ENCODE results near the gene UBTF.

UBTF gene

DNA sequence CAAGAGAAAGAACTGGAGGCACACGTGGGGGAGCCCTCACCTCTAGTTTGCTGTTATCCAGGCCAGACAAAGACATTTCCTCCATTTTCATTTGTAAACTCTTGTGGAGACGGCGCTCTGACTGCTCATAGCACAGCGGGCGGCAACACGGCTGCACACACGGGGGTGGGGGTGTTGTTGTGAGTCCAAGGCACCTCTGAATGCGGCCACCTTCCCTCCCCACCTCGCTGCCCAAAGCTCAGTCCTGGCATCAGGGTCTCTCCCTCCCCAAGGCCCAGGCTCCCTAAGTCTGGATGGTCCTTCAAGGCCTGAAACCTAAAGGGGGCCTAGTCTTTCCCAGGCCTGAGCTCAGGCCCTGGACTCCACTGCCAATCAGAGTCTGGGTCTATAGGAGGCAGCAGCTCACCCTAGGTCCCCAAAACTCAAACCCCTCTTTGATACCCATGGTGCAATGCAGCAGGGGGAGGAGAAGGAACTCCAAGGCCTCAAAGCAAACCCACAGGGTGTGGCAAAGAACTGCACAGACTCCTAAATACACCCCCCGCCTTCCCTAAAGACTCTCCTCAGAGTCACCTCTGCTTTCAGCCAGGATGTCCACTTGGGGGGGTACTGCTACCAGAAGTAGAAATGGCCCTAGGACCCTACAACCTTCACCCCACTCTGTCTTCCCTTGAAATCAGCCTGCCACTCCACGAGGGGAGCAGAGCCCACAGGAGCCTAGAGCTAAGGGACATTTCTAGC, 21.3 kb downstream of the UBTF start:
- Histone ChIP-seq H3K27me3 (ENCODE audit: control insufficient read depth in 2 of 2, insufficient read depth in 2 of 2, low read length in 2 of 2) (no peaks in the 10 kb centered on the region), H3K9me3 (ENCODE audit: control insufficient read depth in 2 of 2, low read length in 2 of 2) (no peaks in the 10 kb centered on the region)

GRCh38 chr17:44197107-44197506, 22.4 kb downstream of the UBTF start:
- Histone ChIP-seq H3K36me3 (ENCODE audit: control insufficient read depth in 2 of 2, insufficient read depth in 2 of 2, low read length in 2 of 2) (peaks cover 31 to 40% of the 10 kb centered on the region in 2 donors), H3K27ac (ENCODE audit: low read depth in 2 of 2, low read length in 2 of 2) (no peak overlapping the region), H3K9ac (ENCODE audit: low read depth in 1 of 2, low read length in 2 of 2) (no peak overlapping the region), H3K4me1 (ENCODE audit: control insufficient read depth in 2 of 2, insufficient read depth in 2 of 2, low read length in 2 of 2) (peaks cover 24 to 26% of the 10 kb centered on the region in 2 donors), H3K9me3 (ENCODE audit: control insufficient read depth in 2 of 2, low read length in 2 of 2) (no peaks in the 10 kb centered on the region), H3K27me3 (ENCODE audit: control insufficient read depth in 2 of 2, insufficient read depth in 2 of 2, low read length in 2 of 2) (no peaks in the 10 kb centered on the region), H3K4me3 (ENCODE audit: low read length in 2 of 2) (no peak overlapping the region)

More for the DNA sequence above, 21.3 kb downstream of the UBTF start:
- Histone ChIP-seq H3K36me3 (ENCODE audit: control insufficient read depth in 2 of 2, insufficient read depth in 2 of 2, low read length in 2 of 2) (peaks cover 31 to 38% of the 10 kb centered on the region in 2 donors), H3K9ac (ENCODE audit: low read depth in 1 of 2, low read length in 2 of 2) (peak overlapping the region; percentile 89), H3K4me1 (ENCODE audit: control insufficient read depth in 2 of 2, insufficient read depth in 2 of 2, low read length in 2 of 2) (peaks cover 14 to 18% of the 10 kb centered on the region in 2 donors), H3K27ac (ENCODE audit: low read depth in 2 of 2, low read length in 2 of 2) (peak overlapping the region; percentile 94 to 97), H3K4me3 (ENCODE audit: low read length in 2 of 2) (peak overlapping the region; percentile 77 to 82)

DNA sequence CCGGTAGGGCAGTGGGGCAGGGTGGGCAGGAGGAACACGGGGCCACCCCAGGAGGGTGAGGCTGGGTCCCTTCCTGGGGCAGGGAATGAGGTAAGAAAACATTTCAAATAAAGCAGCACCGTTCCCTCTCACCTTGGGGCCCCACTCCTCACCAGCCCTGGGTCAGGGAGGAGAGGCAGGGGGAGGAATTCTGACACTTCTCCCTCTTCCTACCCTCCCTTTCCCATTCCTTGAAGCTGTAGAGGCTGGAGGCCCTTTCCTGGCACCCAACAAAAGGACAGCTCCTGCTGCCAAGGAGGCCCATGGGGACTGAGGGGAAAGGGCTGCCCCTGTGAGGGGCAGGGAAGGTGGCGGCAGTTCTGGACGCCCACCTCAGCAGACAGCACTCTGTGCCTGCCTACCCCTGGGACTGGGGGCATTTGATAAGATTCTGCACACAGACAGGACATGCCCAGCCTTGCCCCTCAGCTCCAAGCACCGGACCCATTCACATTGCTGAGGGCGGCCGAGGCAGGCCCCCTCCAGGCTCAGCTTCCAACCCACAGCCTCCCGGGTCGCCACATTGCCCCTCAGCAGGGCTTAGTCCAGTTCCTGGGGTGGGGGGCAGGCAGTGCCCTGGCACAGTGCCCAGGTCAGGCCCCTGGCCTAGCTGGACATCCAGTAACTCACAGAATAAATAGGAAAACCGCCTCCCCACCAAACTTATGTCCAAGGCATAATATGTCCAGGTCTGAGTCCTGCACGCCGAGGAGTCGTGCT, 26.0 kb downstream of the UBTF start:
- no peak overlapping the region for H3K4me3 ChIP-seq (ENCODE audit: low read length in 2 of 2)
- H3K9ac ChIP-seq (ENCODE audit: low read depth in 1 of 2, low read length in 2 of 2): no peak overlapping the region
- H3K9me3 ChIP-seq (ENCODE audit: control insufficient read depth in 2 of 2, low read length in 2 of 2): no peaks in the 10 kb centered on the region
- peaks cover 50 to 63% of the 10 kb centered on the region in 2 donors for H3K36me3 ChIP-seq (ENCODE audit: control insufficient read depth in 2 of 2, insufficient read depth in 2 of 2, low read length in 2 of 2)
- H3K27ac ChIP-seq (ENCODE audit: low read depth in 2 of 2, low read length in 2 of 2): no peak overlapping the region
- peaks cover 18 to 22% of the 10 kb centered on the region in 2 donors for H3K4me1 ChIP-seq (ENCODE audit: control insufficient read depth in 2 of 2, insufficient read depth in 2 of 2, low read length in 2 of 2)
- no peaks in the 10 kb centered on the region for H3K27me3 ChIP-seq (ENCODE audit: control insufficient read depth in 2 of 2, insufficient read depth in 2 of 2, low read length in 2 of 2)

GRCh38 chr17:44192750-44193149, 26.7 kb downstream of the UBTF start:
- H3K4me3 ChIP-seq (ENCODE audit: low read length in 2 of 2): no peak overlapping the region
- H3K27ac ChIP-seq (ENCODE audit: low read depth in 2 of 2, low read length in 2 of 2): peak overlapping the region; percentile 59 to 66
- no peaks in the 10 kb centered on the region for H3K9me3 ChIP-seq (ENCODE audit: control insufficient read depth in 2 of 2, low read length in 2 of 2)
- peak overlapping the region; percentile 32 to 49 for H3K9ac ChIP-seq (ENCODE audit: low read depth in 1 of 2, low read length in 2 of 2)
- H3K4me1 ChIP-seq (ENCODE audit: control insufficient read depth in 2 of 2, insufficient read depth in 2 of 2, low read length in 2 of 2): peaks cover 15 to 21% of the 10 kb centered on the region in 2 donors
- no peaks in the 10 kb centered on the region for H3K27me3 ChIP-seq (ENCODE audit: control insufficient read depth in 2 of 2, insufficient read depth in 2 of 2, low read length in 2 of 2)
- peaks cover 50 to 63% of the 10 kb centered on the region in 2 donors for H3K36me3 ChIP-seq (ENCODE audit: control insufficient read depth in 2 of 2, insufficient read depth in 2 of 2, low read length in 2 of 2)

DNA sequence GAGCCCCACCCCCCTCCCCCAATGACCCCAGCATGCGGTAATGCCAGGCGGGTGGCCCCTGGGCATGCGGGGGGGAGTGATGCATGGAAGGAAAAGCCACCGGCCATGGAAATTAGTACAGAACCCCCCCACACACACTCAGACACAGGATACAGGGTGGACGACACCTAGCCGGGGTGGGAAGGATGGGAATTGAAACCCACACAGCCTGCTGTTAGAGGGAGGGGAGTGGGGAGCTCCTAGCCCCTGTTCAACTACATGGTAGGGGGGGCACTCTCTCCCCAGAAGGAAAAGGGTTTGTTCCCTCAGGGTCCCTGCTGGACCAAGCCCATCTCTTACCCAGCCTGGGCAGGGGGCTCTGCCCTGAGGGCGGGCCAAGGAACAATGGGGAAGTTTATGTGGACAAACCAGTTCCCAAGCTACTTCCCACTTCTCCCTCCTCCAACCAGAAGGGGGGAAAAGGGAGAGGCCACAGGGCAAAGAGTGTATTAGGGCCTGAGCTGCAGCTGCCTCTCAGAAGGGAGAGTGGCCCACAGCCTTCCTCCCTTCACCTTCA, 27.5 kb downstream of the UBTF start:
- Histone ChIP-seq H3K9me3 (ENCODE audit: control insufficient read depth in 2 of 2, low read length in 2 of 2) (no peaks in the 10 kb centered on the region), H3K9ac (ENCODE audit: low read depth in 1 of 2, low read length in 2 of 2) (peak overlapping the region; percentile 32 to 49), H3K4me3 (ENCODE audit: low read length in 2 of 2) (no peak overlapping the region), H3K4me1 (ENCODE audit: control insufficient read depth in 2 of 2, insufficient read depth in 2 of 2, low read length in 2 of 2) (peaks cover 15 to 25% of the 10 kb centered on the region in 2 donors), H3K36me3 (ENCODE audit: control insufficient read depth in 2 of 2, insufficient read depth in 2 of 2, low read length in 2 of 2) (peaks cover 44 to 56% of the 10 kb centered on the region in 2 donors), H3K27ac (ENCODE audit: low read depth in 2 of 2, low read length in 2 of 2) (peak overlapping the region; percentile 59 to 66), H3K27me3 (ENCODE audit: control insufficient read depth in 2 of 2, insufficient read depth in 2 of 2, low read length in 2 of 2) (no peaks in the 10 kb centered on the region)

DNA sequence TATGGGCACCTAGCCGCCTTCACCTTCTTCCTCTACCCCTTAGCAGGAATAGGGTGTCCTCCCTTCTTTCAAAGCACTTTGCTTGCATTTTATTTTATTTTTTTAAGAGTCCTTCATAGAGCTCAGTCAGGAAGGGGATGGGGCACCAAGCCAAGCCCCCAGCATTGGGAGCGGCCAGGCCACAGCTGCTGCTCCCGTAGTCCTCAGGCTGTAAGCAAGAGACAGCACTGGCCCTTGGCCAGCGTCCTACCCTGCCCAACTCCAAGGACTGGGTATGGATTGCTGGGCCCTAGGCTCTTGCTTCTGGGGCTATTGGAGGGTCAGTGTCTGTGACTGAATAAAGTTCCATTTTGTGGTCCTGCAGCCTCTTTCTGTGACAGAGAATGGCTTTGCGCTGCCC, 28.1 kb downstream of the UBTF start:
- peaks cover 40 to 53% of the 10 kb centered on the region in 2 donors for H3K36me3 ChIP-seq (ENCODE audit: control insufficient read depth in 2 of 2, insufficient read depth in 2 of 2, low read length in 2 of 2)
- H3K9me3 ChIP-seq (ENCODE audit: control insufficient read depth in 2 of 2, low read length in 2 of 2): no peaks in the 10 kb centered on the region
- H3K4me3 ChIP-seq (ENCODE audit: low read length in 2 of 2): no peak overlapping the region
- H3K4me1 ChIP-seq (ENCODE audit: control insufficient read depth in 2 of 2, insufficient read depth in 2 of 2, low read length in 2 of 2): peaks cover 15 to 25% of the 10 kb centered on the region in 2 donors
- no peak overlapping the region for H3K9ac ChIP-seq (ENCODE audit: low read depth in 1 of 2, low read length in 2 of 2)
- H3K27me3 ChIP-seq (ENCODE audit: control insufficient read depth in 2 of 2, insufficient read depth in 2 of 2, low read length in 2 of 2): no peaks in the 10 kb centered on the region
- peak overlapping the region in 1 of 2 donors; percentile 59 for H3K27ac ChIP-seq (ENCODE audit: low read depth in 2 of 2, low read length in 2 of 2)

DNA sequence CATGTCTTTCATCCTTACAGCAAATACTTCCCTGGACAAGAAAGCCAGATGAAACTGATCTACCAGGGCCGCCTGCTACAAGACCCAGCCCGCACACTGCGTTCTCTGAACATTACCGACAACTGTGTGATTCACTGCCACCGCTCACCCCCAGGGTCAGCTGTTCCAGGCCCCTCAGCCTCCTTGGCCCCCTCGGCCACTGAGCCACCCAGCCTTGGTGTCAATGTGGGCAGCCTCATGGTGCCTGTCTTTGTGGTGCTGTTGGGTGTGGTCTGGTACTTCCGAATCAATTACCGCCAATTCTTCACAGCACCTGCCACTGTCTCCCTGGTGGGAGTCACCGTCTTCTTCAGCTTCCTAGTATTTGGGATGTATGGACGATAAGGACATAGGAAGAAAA, 29.0 kb downstream of the UBTF start:
- H3K36me3 ChIP-seq (ENCODE audit: control insufficient read depth in 2 of 2, insufficient read depth in 2 of 2, low read length in 2 of 2): peaks cover 35 to 48% of the 10 kb centered on the region in 2 donors
- no peak overlapping the region for H3K27ac ChIP-seq (ENCODE audit: low read depth in 2 of 2, low read length in 2 of 2)
- no peaks in the 10 kb centered on the region for H3K27me3 ChIP-seq (ENCODE audit: control insufficient read depth in 2 of 2, insufficient read depth in 2 of 2, low read length in 2 of 2)
- H3K9ac ChIP-seq (ENCODE audit: low read depth in 1 of 2, low read length in 2 of 2): no peak overlapping the region
- no peaks in the 10 kb centered on the region for H3K9me3 ChIP-seq (ENCODE audit: control insufficient read depth in 2 of 2, low read length in 2 of 2)
- H3K4me3 ChIP-seq (ENCODE audit: low read length in 2 of 2): no peak overlapping the region
- peaks cover 16 to 29% of the 10 kb centered on the region in 2 donors for H3K4me1 ChIP-seq (ENCODE audit: control insufficient read depth in 2 of 2, insufficient read depth in 2 of 2, low read length in 2 of 2)

DNA sequence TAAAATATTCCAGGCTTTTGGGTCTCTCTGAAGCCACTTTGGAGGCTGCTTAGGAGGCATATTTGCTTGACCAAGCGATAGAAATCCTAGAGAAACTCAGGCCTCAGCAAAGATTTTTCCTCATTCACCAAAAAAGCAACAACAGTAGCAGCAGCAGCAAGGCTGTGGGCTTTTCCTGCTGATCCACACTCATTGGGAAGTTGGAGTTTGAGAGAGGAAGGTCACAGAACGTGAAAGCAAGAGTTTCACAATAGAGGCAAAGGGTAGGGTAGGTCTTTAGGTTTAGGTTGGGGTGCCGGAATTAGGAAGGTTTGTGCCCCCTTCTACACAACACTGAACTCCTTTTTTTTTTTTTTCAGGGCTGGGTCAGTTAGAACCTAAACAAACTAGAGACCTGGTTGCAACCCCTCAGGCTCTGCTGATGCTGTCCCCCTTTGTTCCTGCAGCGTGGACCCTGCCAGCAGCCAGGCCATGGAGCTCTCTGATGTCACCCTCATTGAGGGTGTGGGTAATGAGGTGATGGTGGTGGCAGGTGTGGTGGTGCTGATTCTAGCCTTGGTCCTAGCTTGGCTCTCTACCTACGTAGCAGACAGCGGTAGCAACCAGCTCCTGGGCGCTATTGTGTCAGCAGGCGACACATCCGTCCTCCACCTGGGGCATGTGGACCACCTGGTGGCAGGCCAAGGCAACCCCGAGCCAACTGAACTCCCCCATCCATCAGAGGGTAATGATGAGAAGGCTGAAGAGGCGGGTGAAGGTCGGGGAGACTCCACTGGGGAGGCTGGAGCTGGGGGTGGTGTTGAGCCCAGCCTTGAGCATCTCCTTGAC, 30.7 kb downstream of the UBTF start:
- Histone ChIP-seq H3K27ac (ENCODE audit: low read depth in 2 of 2, low read length in 2 of 2) (no peak overlapping the region), H3K27me3 (ENCODE audit: control insufficient read depth in 2 of 2, insufficient read depth in 2 of 2, low read length in 2 of 2) (no peaks in the 10 kb centered on the region), H3K4me1 (ENCODE audit: control insufficient read depth in 2 of 2, insufficient read depth in 2 of 2, low read length in 2 of 2) (peaks cover 20 to 33% of the 10 kb centered on the region in 2 donors), H3K4me3 (ENCODE audit: low read length in 2 of 2) (no peak overlapping the region), H3K36me3 (ENCODE audit: control insufficient read depth in 2 of 2, insufficient read depth in 2 of 2, low read length in 2 of 2) (peaks cover 19 to 33% of the 10 kb centered on the region in 2 donors), H3K9me3 (ENCODE audit: control insufficient read depth in 2 of 2, low read length in 2 of 2) (no peaks in the 10 kb centered on the region), H3K9ac (ENCODE audit: low read depth in 1 of 2, low read length in 2 of 2) (no peak overlapping the region)

DNA sequence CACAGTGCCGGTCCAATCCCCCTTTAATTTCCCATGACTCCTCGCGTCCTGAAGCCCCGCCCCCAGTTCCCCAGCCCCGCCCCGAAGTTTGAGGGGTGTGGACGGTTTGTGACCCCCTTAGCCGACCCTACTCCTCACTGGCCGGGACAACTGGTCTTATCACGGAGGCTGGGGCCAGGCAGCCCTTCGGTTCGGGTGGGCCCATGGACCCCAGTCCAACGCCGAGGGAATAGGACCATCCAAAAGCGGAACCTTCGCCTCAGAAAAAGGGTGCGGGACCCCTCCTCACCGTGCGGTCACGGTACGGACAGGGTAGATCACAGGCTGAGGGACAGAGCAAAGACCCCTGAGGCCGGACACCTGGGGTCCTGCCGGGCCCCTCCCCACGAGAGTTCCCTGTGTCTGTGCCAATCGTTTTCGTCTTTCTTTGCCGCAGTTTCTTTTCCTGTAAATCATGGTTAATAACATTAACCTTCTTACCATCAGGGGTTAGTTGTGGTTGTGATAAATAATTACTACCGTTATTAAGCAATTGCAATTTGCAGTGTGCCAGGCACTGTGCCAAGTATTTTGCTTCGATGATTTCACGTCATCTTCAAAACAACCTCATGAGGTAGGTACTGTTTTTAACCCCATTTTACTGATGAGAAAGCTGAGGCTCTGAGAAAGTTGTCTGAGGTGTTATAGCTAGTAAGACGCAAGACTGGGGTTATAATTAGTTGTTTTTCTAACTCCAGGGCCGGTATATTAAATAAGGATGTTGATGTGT, 32.2 kb downstream of the UBTF start:
- H3K4me3 ChIP-seq (ENCODE audit: low read length in 2 of 2): peak overlapping the region; percentile 96 to 99
- H3K27ac ChIP-seq (ENCODE audit: low read depth in 2 of 2, low read length in 2 of 2): peak overlapping the region; percentile 96 to 98
- no peaks in the 10 kb centered on the region for H3K27me3 ChIP-seq (ENCODE audit: control insufficient read depth in 2 of 2, insufficient read depth in 2 of 2, low read length in 2 of 2)
- H3K9ac ChIP-seq (ENCODE audit: low read depth in 1 of 2, low read length in 2 of 2): peak overlapping the region; percentile 99 to 100
- H3K4me1 ChIP-seq (ENCODE audit: control insufficient read depth in 2 of 2, insufficient read depth in 2 of 2, low read length in 2 of 2): peaks cover 14 to 25% of the 10 kb centered on the region in 2 donors
- H3K9me3 ChIP-seq (ENCODE audit: control insufficient read depth in 2 of 2, low read length in 2 of 2): no peaks in the 10 kb centered on the region
- H3K36me3 ChIP-seq (ENCODE audit: control insufficient read depth in 2 of 2, insufficient read depth in 2 of 2, low read length in 2 of 2): peaks cover 22 to 27% of the 10 kb centered on the region in 2 donors
